T1000 (cell line): ENCODE measurements around the gene C1orf105.
"Not testable (repeated sequence)": the region's sequence is repeated elsewhere in the genome, so short reads cannot be mapped to it uniquely, and the experiment has no call there.

Experiments used
- DNase-seq: peaks from one replicate; lab custom pipeline; 2025; ENCODE audit warnings: mixed read lengths; lab: John Stamatoyannopoulos, UW

The C1orf105 gene

GRCh38 chr1:172420385-172420784 lies at the start of gene C1orf105:
Gene C1orf105 (plus strand): TSS chr1:172420685. CDS start chr1:172420886, 201 bp downstream.
- no peak for DNase-seq

- DNase-seq = not testable (repeated sequence)
Observed at GRCh38 chr1:172371646-172372045, 48.8 kb upstream of the C1orf105 start.

- no peak for DNase-seq
Observed at GRCh38 chr1:172373864-172374263, 46.6 kb upstream of the C1orf105 start.

- DNase-seq = no peak
Observed at GRCh38 chr1:172375211-172375631, 45.3 kb upstream of the C1orf105 start.

- no peak for DNase-seq
Observed at GRCh38 chr1:172376431-172376830, 44.1 kb upstream of the C1orf105 start.

GRCh38 chr1:172377565-172377964 lies 42.9 kb upstream of the C1orf105 start:
- no peak for DNase-seq

GRCh38 chr1:172378109-172378760 lies 42.2 kb upstream of the C1orf105 start:
- no peak for DNase-seq

- DNase-seq = no peak
Observed at GRCh38 chr1:172380441-172381244, 39.8 kb upstream of the C1orf105 start.

- DNase-seq = no peak
Observed at GRCh38 chr1:172381946-172382345, 38.5 kb upstream of the C1orf105 start.

- no peak for DNase-seq
Observed at GRCh38 chr1:172382406-172382805, 38.1 kb upstream of the C1orf105 start.

GRCh38 chr1:172382990-172383389 lies 37.5 kb upstream of the C1orf105 start:
- DNase-seq = no peak

GRCh38 chr1:172383536-172383935 lies 36.9 kb upstream of the C1orf105 start:
- DNase-seq = no peak

- DNase-seq = no peak
Observed at GRCh38 chr1:172384656-172385055, 35.8 kb upstream of the C1orf105 start.

GRCh38 chr1:172386046-172386445 lies 34.4 kb upstream of the C1orf105 start:
- no peak for DNase-seq

GRCh38 chr1:172388490-172388889 lies 32.0 kb upstream of the C1orf105 start:
- DNase-seq = no peak

GRCh38 chr1:172390301-172390682 lies 30.2 kb upstream of the C1orf105 start:
- DNase-seq = no peak

- no peak for DNase-seq
Observed at GRCh38 chr1:172390683-172391551, 29.6 kb upstream of the C1orf105 start.

- DNase-seq = no peak
Observed at GRCh38 chr1:172391976-172392375, 28.5 kb upstream of the C1orf105 start.

GRCh38 chr1:172393354-172393753 lies 27.1 kb upstream of the C1orf105 start:
- DNase-seq = no peak

GRCh38 chr1:172394141-172394751 lies 26.2 kb upstream of the C1orf105 start:
- DNase-seq = no peak

GRCh38 chr1:172394811-172395210 lies 25.7 kb upstream of the C1orf105 start:
- DNase-seq = no peak

GRCh38 chr1:172395576-172395975 lies 24.9 kb upstream of the C1orf105 start:
- no peak for DNase-seq
